GM12801 (cell line): Measurements from ENCODE around the gene LARGE1.

Source experiments
- CTCF ChIP-seq: IDR thresholded peaks from one replicate; pipeline ENCODE4 v1.5.1; 2011; ENCODE audit warnings: control low read depth; ENCODE audit not compliant: insufficient read length; ENCODE audit errors: extremely low read depth

LARGE1 gene

GRCh38 chr22:33455036-33455435 is 465.2 kb downstream of the LARGE1 start:
- no peak for TF ChIP-seq CTCF

DNA sequence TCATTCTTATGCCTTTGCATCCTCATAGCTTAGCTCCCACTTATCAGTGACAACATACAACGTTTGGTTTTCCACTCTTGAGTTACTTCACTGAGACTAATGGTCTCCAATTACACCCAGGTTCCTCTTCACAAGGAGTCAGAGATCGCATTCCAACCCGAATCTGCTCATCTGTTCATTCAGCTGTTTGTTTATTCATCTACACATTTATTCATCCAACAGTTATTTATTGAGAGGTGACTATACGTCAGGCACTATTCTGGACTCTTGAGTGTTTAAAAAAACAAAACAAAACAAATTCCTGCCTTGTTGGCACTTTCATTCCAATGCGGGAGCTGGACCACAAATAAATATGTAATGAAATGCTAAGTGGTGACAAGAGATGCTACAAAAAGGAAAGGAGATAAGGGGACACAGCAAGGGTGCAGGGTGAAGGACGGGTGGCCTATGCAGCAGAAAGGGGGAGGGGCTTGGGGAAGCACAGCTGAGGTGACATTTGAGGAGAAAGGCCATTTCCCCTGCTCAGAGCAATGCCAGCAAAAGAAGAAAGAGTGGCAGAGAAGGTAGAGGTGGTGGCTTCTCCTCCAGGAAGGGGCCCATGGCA is 468.3 kb downstream of the LARGE1 start:
- TF ChIP-seq CTCF = no peak

- TF ChIP-seq CTCF = no peak
Observed at GRCh38 chr22:33450756-33451155, 469.5 kb downstream of the LARGE1 start.

GRCh38 chr22:33447733-33448132 is 472.5 kb downstream of the LARGE1 start:
- TF ChIP-seq CTCF = no peak

DNA sequence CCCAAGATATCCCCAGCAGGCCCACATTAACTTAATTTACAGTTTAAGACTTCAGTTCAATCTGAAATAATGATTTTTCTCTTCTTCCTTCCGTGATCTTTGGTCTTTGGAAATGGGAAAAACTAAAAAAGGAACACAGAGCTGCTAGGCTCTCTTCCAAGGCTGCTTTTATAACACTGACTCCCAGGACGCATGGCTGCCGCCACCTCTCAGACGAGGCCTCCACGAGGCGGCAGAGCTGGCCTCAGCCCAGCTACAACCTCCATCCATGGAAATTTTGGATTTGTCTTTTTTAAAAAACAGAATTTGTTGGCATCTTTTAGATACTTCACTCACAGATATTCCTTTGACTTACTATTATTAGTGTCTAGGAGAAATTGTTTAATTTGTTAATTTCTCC is 476.6 kb downstream of the LARGE1 start:
- TF ChIP-seq CTCF = no peak

GRCh38 chr22:33440756-33441155 is 479.5 kb downstream of the LARGE1 start:
- TF ChIP-seq CTCF = no peak

DNA sequence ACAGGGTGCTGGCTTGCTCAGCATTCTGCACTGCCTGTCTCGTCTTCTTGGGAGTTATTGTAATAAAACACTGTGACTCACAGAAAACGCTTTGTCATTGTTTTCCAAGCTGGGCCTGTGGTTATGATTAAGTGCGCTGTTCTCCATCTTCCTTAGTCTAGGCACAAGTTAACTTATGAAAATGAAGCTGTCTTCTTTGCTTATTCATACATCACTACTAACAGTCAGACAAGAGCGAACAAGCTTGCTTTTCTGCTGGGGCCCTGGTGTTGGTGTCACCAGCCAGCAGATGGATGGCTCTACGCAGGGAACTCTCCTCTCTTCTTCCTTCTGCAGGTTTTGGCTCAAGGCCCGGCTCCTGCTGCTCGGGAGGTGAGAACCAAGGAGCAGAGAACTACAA is 482.0 kb downstream of the LARGE1 start:
- TF ChIP-seq CTCF = no peak

- no peak for TF ChIP-seq CTCF
Observed at GRCh38 chr22:33431300-33431699, 489.0 kb downstream of the LARGE1 start.
